ENCODE results near the gene PHLDB1. TPM values are rescaled to one million over a fixed set of nuclear protein-coding genes. Genes with fewer than 3 reads are reported as not detected.

The PHLDB1 gene
- total and polyA plus RNA-seq, 11 donors = 86.0 to 129 (median 113) TPM

- 63 to 81% (median 71%) methylated on average over 9 of the region's 9 CpGs for WGBS, 4 donors
- H3K4me1 ChIP-seq = peaks cover 0 to 97% (median 63%) of the 10 kb centered on the region in 12 donors
- no peak overlapping the region for H3K4me3 ChIP-seq
- ATAC-seq (no peak), DNase-seq (no peak)
- H3K27me3 ChIP-seq = no peaks in the 10 kb centered on the region
- peaks cover 8 to 100% (median 84%) of the 10 kb centered on the region in 9 donors for H3K36me3 ChIP-seq
- H3K9me3 ChIP-seq = no peaks in the 10 kb centered on the region
- H3K27ac ChIP-seq = peak overlapping the region in 4 of 12 donors; percentile 20 to 86 (median 74)
- intact Hi-C loops (cut with DNase I) = no loop called here
- no peak for TF ChIP-seq POLR2A (IDR thresholded peaks at IDR 0.05)
- no peak for TF ChIP-seq CTCF (IDR thresholded peaks at IDR 0.05)
Observed at GRCh38 chr11:118632577-118633318, 25.3 kb downstream of the PHLDB1 start.

GRCh38 chr11:118633319-118633690, 25.9 kb downstream of the PHLDB1 start:
- H3K27me3 ChIP-seq = no peaks in the 10 kb centered on the region
- peaks cover 6 to 100% (median 84%) of the 10 kb centered on the region in 9 donors for H3K36me3 ChIP-seq
- 88 to 100% (median 92%) methylated on average over 1 of the region's 1 CpG for WGBS, 4 donors
- peaks cover 0 to 95% (median 57%) of the 10 kb centered on the region in 12 donors for H3K4me1 ChIP-seq
- H3K4me3 ChIP-seq = no peak overlapping the region
- H3K9me3 ChIP-seq = no peaks in the 10 kb centered on the region
- intact Hi-C loops (cut with DNase I) = no loop called here
- peak overlapping the region in 6 of 12 donors; percentile 20 to 86 (median 74) for H3K27ac ChIP-seq
- ATAC-seq (no peak), DNase-seq (no peak)
- TF ChIP-seq POLR2A (IDR thresholded peaks at IDR 0.05) = no peak
- no peak for TF ChIP-seq CTCF (IDR thresholded peaks at IDR 0.05)

- Histone ChIP-seq H3K36me3 (peaks cover 3 to 100% (median 84%) of the 10 kb centered on the region in 9 donors), H3K27ac (peak overlapping the region in 10 of 12 donors; percentile 3 to 86 (median 72)), H3K9me3 (no peaks in the 10 kb centered on the region), H3K4me3 (peak overlapping the region in 1 of 12 donors; percentile 22), H3K4me1 (peaks cover 0 to 88% (median 51%) of the 10 kb centered on the region in 12 donors), H3K27me3 (no peaks in the 10 kb centered on the region)
- TF ChIP-seq POLR2A (IDR thresholded peaks at IDR 0.05) (no peak), CTCF (IDR thresholded peaks at IDR 0.05) (no peak)
- DNase-seq (no peak), ATAC-seq (peak in 1 of 4 donors; percentile 2)
- intact Hi-C loops (cut with DNase I) = no loop called here
- 51 to 80% (median 62%) methylated on average over 4 of the region's 4 CpGs for WGBS, 4 donors
Observed at GRCh38 chr11:118633979-118634378, 26.6 kb downstream of the PHLDB1 start.

GRCh38 chr11:118634431-118635236, 27.2 kb downstream of the PHLDB1 start:
- peak; percentile 81 to 90 (median 82) for ATAC-seq
- H3K9me3 ChIP-seq = no peaks in the 10 kb centered on the region
- TF ChIP-seq POLR2A (IDR thresholded peaks at IDR 0.05) (no peak), CTCF (IDR thresholded peaks at IDR 0.05) (peak in 7 of 12 donors; percentile 7 to 47 (median 30))
- H3K27me3 ChIP-seq = no peaks in the 10 kb centered on the region
- 25 to 32% (median 29%) methylated on average over 30 to 41 of the region's 41 CpGs for WGBS, 4 donors
- peak overlapping the region in 7 of 12 donors; percentile 12 to 32 (median 22) for H3K4me3 ChIP-seq
- intact Hi-C loops (cut with DNase I) = no loop called here
- peaks cover 0 to 88% (median 48%) of the 10 kb centered on the region in 12 donors for H3K4me1 ChIP-seq
- peak overlapping the region in 11 of 12 donors; percentile 4 to 86 (median 71) for H3K27ac ChIP-seq
- peak; percentile 81 to 90 (median 86) for DNase-seq
- peaks cover 3 to 100% (median 82%) of the 10 kb centered on the region in 9 donors for H3K36me3 ChIP-seq

All from heart left ventricle (tissue), 16 donors.